Gastrocnemius medialis (tissue), 4 donors: ENCODE measurements around the gene USP51.

ENCODE experiments used
- POLR2A ChIP-seq, 2 donors: fragments of 450-650 bp; IDR thresholded peaks; one replicate each; pipeline ENCODE4 v1.6.1; 2017; ENCODE audit warnings: antibody characterized with exemption in 2 of 2, mild to moderate bottlenecking in 2 of 2, moderate library complexity in 2 of 2
- TF ChIP-seq, protein P1 (sequence below), 5 experiments: fragments of 450-650 bp in 3 of 5; fragments of 200-600 bp in 2 of 5; sonication (generic) in 2 of 5; IDR thresholded peaks in 4 of 5; conservative IDR thresholded peaks in 1 of 5; 1 replicate in 4 of 5; 2 replicates in 1 of 5; pipeline ENCODE4 v1.5.1; 2016 to 2019; ENCODE audit warnings: antibody characterized with exemption in 5 of 5, mild to moderate bottlenecking in 3 of 5, moderate library complexity in 3 of 5

DNA sequence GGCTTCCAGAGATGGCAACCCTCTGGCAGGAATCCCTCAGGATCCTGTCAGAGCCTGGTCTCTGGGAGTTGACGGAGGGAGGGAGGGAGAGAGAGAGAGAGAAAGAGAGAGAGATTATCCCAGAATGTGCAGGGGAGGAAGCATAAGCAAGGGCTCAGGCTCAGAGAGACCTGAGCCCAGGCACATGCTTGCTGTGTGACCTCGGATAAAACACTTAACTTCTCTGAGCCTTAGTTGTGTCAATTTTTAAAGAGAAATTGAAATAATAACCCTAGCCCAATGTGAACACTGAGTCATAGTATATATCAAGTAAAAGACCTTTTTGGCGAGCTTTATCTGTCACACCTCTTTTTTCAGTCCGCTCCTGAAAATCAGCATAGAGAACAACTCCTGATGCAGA, 473 bp upstream of the USP51 start:
- TF ChIP-seq, protein P1, sequence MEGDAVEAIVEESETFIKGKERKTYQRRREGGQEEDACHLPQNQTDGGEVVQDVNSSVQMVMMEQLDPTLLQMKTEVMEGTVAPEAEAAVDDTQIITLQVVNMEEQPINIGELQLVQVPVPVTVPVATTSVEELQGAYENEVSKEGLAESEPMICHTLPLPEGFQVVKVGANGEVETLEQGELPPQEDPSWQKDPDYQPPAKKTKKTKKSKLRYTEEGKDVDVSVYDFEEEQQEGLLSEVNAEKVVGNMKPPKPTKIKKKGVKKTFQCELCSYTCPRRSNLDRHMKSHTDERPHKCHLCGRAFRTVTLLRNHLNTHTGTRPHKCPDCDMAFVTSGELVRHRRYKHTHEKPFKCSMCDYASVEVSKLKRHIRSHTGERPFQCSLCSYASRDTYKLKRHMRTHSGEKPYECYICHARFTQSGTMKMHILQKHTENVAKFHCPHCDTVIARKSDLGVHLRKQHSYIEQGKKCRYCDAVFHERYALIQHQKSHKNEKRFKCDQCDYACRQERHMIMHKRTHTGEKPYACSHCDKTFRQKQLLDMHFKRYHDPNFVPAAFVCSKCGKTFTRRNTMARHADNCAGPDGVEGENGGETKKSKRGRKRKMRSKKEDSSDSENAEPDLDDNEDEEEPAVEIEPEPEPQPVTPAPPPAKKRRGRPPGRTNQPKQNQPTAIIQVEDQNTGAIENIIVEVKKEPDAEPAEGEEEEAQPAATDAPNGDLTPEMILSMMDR (IDR thresholded peaks at IDR 0.05 in 4 of 5, conservative IDR thresholded peaks at IDR 0.05 in 1 of 5), result no peak
- no peak for TF ChIP-seq POLR2A (IDR thresholded peaks at IDR 0.05)
